Activated CD8-positive, alpha-beta T cell treated with anti-CD3 and anti-CD28 coated beads for 36 hours (primary cell): ENCODE measurements around the gene GFOD1. TPM values are rescaled to one million over a fixed set of nuclear protein-coding genes. Genes with fewer than 3 reads are reported as not detected.

ENCODE experiments used
- ATAC-seq: fragments of 200-7000 bp; cut with Tn5 transposase; one replicate; pipeline ENCODE4 v1.10.0; 2021; ENCODE audit warnings: mild to moderate bottlenecking, moderate library complexity
- CTCF ChIA-PET: fragments of 350-600 bp; sonication (Branson Sonifier 250); formaldehyde crosslinking; loops from one replicate; lab custom pipeline; 2021; ENCODE audit warnings: antibody characterized with exemption; lab: Charles Lee
- POLR2A ChIA-PET: fragments of 350-600 bp; sonication (Branson Sonifier 250); formaldehyde crosslinking; loops from one replicate; lab custom pipeline; 2021; ENCODE audit warnings: antibody characterized with exemption; lab: Charles Lee
- DNase-seq: peaks from one replicate; pipeline ENCODE4 v3.0.0-alpha.2; 2020
- H3K27ac Mint-ChIP-seq: one replicate; pipeline ENCODE4 v1.8.0; 2021; ENCODE audit warnings: mild to moderate bottlenecking, mixed read lengths
- H3K27me3 Mint-ChIP-seq: one replicate; pipeline ENCODE4 v1.8.0; 2021; ENCODE audit warnings: mixed read lengths
- H3K36me3 Mint-ChIP-seq: one replicate; pipeline ENCODE4 v1.8.0; 2021; ENCODE audit warnings: low read depth, mixed read lengths
- H3K4me1 Mint-ChIP-seq: one replicate; pipeline ENCODE4 v1.8.0; 2021; ENCODE audit warnings: low read depth, mixed read lengths
- H3K4me3 Mint-ChIP-seq: one replicate; pipeline ENCODE4 v1.8.0; 2021; ENCODE audit warnings: mild to moderate bottlenecking, moderate library complexity, mixed read lengths
- H3K9me3 Mint-ChIP-seq: one replicate; pipeline ENCODE4 v1.8.0; 2021; ENCODE audit warnings: mixed read lengths
- intact Hi-C: fragments of 100-400 bp; cut with micrococcal nuclease; formaldehyde crosslinking; loops from one replicate; pipeline ENCODE4 v1.10.0; 2022
- total RNA-seq, 2 experiments: library from RNA; stranded (reverse); gene quantifications; one replicate each; pipeline ENCODE4 v1.2.3, GENCODE V29; 2021
- TF ChIP-seq, protein P1 (sequence below): fragments of 200-600 bp; IDR thresholded peaks from one replicate; pipeline ENCODE4 v1.8.0; 2022; ENCODE audit warnings: antibody characterized with exemption, mild to moderate bottlenecking

Gene GFOD1
- total RNA-seq, 2 experiments from 2014 or later: 12.3 to 12.9 TPM

DNA sequence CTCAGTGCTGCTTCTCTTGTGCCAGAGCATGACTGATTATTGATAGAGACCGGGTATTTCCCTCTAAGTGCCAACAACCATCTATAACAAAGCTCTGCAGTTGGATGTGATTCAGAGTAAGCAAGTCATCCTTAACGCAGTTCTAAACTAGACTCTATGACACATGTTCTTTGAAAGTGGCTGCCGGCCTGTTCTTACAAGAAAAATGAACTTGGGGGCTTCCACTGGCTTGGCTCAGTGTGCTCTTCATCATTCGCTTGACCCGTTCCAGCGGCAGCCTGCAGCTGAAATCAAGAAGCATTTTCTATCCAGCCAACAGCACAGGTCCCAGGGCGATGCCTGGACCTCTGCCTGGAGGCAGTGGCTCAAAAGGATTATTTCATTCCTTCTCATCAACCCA lies 29.8 kb downstream of the GFOD1 start:
- ChIA-PET POLR2A (interaction anchor here (0.6 to 4.6 kb wide), 5 partner anchors 9 to 113 kb away, joined by 3 to 29 read pairs (median 3); partner anchors contain the start of gene GFOD1), CTCF (interaction anchor here (1.3 to 1.5 kb wide), 3 partner anchors 26 to 127 kb away, joined by 3 to 6 read pairs (median 5); partner anchors contain the start of gene SIRT5)
- H3K4me1 Mint-ChIP-seq: peaks cover 83% of the 10 kb centered on the region
- no peaks in the 10 kb centered on the region for H3K9me3 Mint-ChIP-seq
- peak; percentile 14 for ATAC-seq
- peaks cover 20% of the 10 kb centered on the region for H3K36me3 Mint-ChIP-seq
- intact Hi-C loops: no loop called here
- TF ChIP-seq, protein P1, sequence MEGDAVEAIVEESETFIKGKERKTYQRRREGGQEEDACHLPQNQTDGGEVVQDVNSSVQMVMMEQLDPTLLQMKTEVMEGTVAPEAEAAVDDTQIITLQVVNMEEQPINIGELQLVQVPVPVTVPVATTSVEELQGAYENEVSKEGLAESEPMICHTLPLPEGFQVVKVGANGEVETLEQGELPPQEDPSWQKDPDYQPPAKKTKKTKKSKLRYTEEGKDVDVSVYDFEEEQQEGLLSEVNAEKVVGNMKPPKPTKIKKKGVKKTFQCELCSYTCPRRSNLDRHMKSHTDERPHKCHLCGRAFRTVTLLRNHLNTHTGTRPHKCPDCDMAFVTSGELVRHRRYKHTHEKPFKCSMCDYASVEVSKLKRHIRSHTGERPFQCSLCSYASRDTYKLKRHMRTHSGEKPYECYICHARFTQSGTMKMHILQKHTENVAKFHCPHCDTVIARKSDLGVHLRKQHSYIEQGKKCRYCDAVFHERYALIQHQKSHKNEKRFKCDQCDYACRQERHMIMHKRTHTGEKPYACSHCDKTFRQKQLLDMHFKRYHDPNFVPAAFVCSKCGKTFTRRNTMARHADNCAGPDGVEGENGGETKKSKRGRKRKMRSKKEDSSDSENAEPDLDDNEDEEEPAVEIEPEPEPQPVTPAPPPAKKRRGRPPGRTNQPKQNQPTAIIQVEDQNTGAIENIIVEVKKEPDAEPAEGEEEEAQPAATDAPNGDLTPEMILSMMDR: no peak
- no peak overlapping the region for H3K4me3 Mint-ChIP-seq
- peak overlapping the region; percentile 50 for H3K27ac Mint-ChIP-seq
- H3K27me3 Mint-ChIP-seq: no peaks in the 10 kb centered on the region
- peak; percentile 38 for DNase-seq

DNA sequence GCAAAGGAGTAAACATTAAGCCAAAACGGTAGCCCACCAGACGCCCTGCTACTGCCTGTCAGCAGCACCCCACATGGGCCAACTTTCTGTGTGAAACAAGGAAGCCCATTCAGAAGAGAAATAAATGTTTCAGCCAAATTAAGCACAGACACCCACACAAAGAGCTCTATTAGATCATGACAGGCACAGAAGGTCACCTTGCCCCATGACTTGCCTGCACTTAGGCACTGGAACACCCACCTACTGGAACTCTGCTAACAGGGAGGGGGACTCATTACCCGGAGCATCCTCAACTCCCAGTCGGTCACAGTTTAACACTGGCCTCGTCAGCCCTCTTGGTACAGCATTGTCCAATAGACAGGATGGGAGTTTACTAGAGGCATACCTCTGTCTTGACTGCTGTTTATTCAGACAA lies 31.8 kb downstream of the GFOD1 start:
- ATAC-seq (no peak), DNase-seq (peak; percentile 38)
- Mint-ChIP-seq H3K9me3 (no peaks in the 10 kb centered on the region), H3K27me3 (no peaks in the 10 kb centered on the region), H3K27ac (peak overlapping the region; percentile 87), H3K4me1 (peaks cover 72% of the 10 kb centered on the region), H3K36me3 (peaks cover 25% of the 10 kb centered on the region), H3K4me3 (no peak overlapping the region)
- ChIA-PET POLR2A (interaction anchor here (1.3 to 4.6 kb wide), 3 partner anchors 26 to 30 kb away, joined by 3 to 29 read pairs (median 6); partner anchors contain the start of gene GFOD1), CTCF (interaction anchor here (1.0 kb wide), 1 partner anchor 120 kb away, joined by 3 read pairs; no protein-coding TSS in a partner anchor)
- TF ChIP-seq, protein P1: no peak
- intact Hi-C loops: loop anchor here (2.0 kb wide), 2 partner anchors 29 to 99 kb away; no protein-coding TSS in a partner anchor

DNA sequence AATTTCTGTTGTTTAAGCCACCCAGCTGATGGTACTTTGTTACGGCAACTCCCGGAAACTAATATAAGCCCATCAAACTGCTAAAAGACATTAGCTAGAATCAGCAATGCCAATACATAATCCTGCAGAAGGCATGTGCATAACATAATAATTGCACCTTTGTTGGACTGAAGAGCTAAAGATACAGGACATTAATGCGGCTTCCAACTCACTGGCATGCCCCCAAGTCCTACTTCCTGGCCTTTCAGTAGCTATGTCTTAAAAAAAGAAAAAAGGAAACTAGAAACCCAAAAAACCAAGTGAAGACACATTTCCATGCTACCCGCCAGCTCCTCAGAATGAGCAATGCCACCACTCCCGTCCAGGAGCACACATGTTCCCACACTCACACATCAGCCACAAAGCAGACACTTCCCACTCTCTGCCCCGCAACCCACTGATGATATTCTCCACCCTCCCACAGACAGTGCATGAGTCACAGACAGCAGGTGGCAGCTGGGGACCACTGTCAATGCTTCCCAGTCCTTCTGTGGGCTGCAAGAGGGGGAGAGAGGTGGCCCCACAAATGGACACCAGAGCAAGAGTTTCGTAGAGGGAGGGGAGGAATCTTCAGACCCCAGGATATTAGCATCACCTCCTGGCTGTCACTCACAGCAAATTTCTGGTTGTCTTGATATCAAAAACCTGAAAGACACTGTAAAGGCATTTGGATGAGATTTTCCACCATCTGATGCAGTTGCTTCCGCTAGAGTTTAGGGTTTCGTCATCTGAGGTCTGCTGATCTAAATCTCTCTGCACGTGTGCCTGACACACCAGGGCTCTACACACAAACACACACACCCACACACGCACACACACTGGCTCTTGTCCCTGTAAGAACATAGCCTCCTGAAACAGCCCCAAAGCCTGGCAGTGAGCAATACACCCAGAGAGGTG lies 32.8 kb downstream of the GFOD1 start:
- intact Hi-C loops: loop anchor here (1.0 to 2.0 kb wide), 3 partner anchors 26 to 98 kb away; no protein-coding TSS in a partner anchor
- Mint-ChIP-seq H3K4me3 (peak overlapping the region; percentile 9), H3K27me3 (no peaks in the 10 kb centered on the region), H3K9me3 (peaks cover 5% of the 10 kb centered on the region), H3K4me1 (peaks cover 71% of the 10 kb centered on the region), H3K27ac (peak overlapping the region; percentile 87), H3K36me3 (peaks cover 26% of the 10 kb centered on the region)
- CTCF ChIA-PET: interaction anchor here (0.7 to 1.5 kb wide), 9 partner anchors 10 to 121 kb away, joined by 3 to 13 read pairs (median 4); partner anchors contain the start of genes GFOD1 and SIRT5
- POLR2A ChIA-PET: interaction anchor here (0.7 to 4.6 kb wide), 15 partner anchors 9 to 236 kb away, joined by 3 to 29 read pairs (median 3); partner anchors contain the start of genes GFOD1 and SIRT5
- peak; percentile 62 for ATAC-seq
- TF ChIP-seq, protein P1: no peak
- peak; percentile 91 for DNase-seq

DNA sequence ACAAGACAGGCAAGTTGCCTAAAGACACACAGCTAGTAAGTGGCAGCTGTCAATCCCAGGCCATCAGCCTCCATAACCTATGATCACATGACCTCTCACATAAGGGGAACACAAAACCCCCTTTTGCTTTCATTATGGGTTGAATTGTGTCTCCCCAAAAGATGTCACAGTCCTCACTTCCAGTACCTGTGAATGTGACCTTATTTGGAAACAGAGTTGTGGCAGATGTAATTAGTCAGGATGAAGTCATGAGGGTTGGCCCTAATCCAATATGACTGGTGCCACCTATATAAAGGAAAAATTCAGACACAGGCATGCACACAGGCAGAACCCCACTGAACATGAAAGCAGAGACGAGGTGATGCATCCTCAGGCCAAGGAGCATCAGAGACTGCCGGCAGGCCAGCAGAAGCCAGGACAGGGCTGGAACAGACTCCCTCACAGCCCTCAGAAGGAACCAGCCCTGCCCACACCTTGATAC lies 33.6 kb downstream of the GFOD1 start:
- ChIA-PET POLR2A (interaction anchor here (0.8 to 4.6 kb wide), 13 partner anchors 9 to 126 kb away, joined by 3 to 29 read pairs (median 4); partner anchors contain the start of genes GFOD1, SIRT5 and TBC1D7), CTCF (interaction anchor here (0.8 to 2.2 kb wide), 8 partner anchors 9 to 121 kb away, joined by 3 to 13 read pairs (median 6); partner anchors contain the start of genes GFOD1 and SIRT5)
- Mint-ChIP-seq H3K36me3 (peaks cover 28% of the 10 kb centered on the region), H3K27me3 (no peaks in the 10 kb centered on the region), H3K4me1 (peaks cover 68% of the 10 kb centered on the region), H3K9me3 (peaks cover 5% of the 10 kb centered on the region), H3K4me3 (peak overlapping the region; percentile 5), H3K27ac (peak overlapping the region; percentile 87)
- ATAC-seq: peak; percentile 60
- TF ChIP-seq, protein P1: no peak
- peak; percentile 70 for DNase-seq
- intact Hi-C loops: loop anchor here (1.0 to 2.0 kb wide), 3 partner anchors 26 to 97 kb away; no protein-coding TSS in a partner anchor
